ENCODE measurements around the gene CRNKL1.

Gene CRNKL1

DNA sequence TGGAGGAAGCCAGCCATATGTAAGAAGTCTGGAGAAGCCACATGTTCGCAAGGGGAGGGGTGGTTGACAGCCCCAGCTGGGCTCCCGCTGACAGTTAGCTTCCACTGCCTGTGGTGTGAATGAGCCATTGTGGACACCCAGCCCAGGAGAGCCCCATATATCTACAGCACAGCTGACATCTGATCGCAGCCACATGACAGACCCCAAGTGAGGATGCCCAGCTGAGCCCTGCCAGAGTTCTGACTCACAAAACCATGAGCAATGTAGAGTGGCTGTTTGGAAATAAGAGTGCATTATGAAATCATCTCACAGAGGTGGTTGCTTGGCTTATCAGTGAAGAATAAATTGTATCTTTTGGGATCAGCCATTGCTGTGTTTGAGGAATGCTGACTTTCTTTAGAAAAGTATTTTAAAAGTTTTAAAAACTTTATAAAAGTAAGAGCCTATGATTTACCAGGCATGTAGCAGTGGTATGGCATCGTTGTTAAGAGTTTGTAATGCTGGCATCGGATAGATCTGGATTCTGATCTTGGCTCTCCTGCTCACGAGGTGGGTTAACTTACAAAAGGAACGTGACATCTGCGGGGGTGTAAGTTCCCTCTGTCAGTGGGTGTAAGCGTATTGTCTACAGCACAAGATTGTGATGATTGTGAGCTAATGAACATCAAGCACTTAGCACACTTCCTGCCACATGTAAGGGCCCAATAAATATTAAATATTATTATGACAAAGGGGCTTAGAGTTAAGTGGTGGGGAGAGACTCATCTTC lies 24.2 kb upstream of the CRNKL1 start:
- Histone ChIP-seq H3K79me2 (no peaks in the 10 kb centered on the region), H3K4me1 (no peaks in the 10 kb centered on the region), H2AFZ (no peak overlapping the region), H3K9ac (no peak overlapping the region), H3K36me3 (ENCODE audit: control insufficient read depth, insufficient read depth, low read length) (no peaks in the 10 kb centered on the region), H3K9me3 (ENCODE audit: control insufficient read depth, low read length) (no peaks in the 10 kb centered on the region), H3K27ac (no peak overlapping the region), H3K27me3 (ENCODE audit: control insufficient read depth, insufficient read depth, low read length) (no peaks in the 10 kb centered on the region), H3K4me2 (ENCODE audit: low read length) (no peak overlapping the region), H3K4me3 (ENCODE audit: low read depth, low read length) (no peak overlapping the region)
- TF ChIP-seq, protein P1, sequence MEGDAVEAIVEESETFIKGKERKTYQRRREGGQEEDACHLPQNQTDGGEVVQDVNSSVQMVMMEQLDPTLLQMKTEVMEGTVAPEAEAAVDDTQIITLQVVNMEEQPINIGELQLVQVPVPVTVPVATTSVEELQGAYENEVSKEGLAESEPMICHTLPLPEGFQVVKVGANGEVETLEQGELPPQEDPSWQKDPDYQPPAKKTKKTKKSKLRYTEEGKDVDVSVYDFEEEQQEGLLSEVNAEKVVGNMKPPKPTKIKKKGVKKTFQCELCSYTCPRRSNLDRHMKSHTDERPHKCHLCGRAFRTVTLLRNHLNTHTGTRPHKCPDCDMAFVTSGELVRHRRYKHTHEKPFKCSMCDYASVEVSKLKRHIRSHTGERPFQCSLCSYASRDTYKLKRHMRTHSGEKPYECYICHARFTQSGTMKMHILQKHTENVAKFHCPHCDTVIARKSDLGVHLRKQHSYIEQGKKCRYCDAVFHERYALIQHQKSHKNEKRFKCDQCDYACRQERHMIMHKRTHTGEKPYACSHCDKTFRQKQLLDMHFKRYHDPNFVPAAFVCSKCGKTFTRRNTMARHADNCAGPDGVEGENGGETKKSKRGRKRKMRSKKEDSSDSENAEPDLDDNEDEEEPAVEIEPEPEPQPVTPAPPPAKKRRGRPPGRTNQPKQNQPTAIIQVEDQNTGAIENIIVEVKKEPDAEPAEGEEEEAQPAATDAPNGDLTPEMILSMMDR (IDR thresholded peaks at IDR 0.05) = no peak

DNA sequence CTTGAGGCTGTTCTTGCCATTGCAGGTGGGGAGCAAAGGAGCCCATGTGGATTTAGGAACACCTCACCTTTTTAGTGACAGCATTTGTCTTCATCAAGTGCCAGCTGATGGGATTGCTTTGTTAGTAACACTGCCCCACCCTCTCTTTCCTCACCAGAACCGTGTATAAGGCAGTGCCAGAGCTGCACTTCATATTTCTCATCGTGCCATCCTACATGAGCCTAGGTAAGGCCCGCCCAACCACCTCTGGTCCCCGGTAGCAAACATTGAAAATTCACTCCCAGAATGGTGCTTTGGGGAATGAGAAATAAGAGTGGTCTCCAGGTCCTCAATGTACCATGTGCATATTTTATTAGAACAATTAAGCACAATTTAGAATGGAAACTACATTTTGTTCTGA lies 22.8 kb upstream of the CRNKL1 start:
- Histone ChIP-seq H3K27me3 (ENCODE audit: control insufficient read depth, insufficient read depth, low read length) (no peaks in the 10 kb centered on the region), H2AFZ (no peak overlapping the region), H3K4me2 (ENCODE audit: low read length) (no peak overlapping the region), H3K79me2 (no peaks in the 10 kb centered on the region), H3K9me3 (ENCODE audit: control insufficient read depth, low read length) (no peaks in the 10 kb centered on the region), H3K36me3 (ENCODE audit: control insufficient read depth, insufficient read depth, low read length) (no peaks in the 10 kb centered on the region), H3K4me1 (no peaks in the 10 kb centered on the region), H3K27ac (no peak overlapping the region), H3K4me3 (ENCODE audit: low read depth, low read length) (no peak overlapping the region), H3K9ac (no peak overlapping the region)
- TF ChIP-seq, protein P1 (IDR thresholded peaks at IDR 0.05) = no peak

DNA sequence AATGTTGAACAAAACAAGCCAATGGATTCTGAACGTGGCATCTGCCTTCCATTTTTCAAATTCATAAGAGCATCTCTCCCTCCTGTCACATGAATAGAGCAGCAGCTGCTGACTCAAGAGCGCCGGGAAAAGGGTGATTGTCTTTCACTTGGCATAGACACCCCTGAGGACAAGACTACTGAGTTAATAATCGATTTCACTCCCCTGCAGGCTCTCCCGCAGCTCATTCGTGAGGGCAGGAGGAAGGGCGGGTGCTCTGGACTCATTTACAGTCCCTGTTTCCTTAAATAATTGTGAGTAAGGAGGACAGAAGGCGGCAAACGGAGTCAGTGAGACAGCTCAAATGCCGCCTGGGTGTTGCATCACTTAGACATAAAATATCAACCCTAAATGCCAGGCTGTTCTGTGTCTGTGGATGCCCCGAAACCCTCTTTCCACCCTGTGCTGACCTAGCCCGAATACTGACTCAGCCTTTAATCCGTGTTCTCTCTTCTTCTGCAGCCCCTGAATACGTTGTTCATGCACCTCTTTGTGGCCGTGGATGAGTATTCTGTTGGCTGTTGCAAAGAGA lies 21.6 kb upstream of the CRNKL1 start:
- H3K4me3 ChIP-seq (ENCODE audit: low read depth, low read length) = no peak overlapping the region

DNA sequence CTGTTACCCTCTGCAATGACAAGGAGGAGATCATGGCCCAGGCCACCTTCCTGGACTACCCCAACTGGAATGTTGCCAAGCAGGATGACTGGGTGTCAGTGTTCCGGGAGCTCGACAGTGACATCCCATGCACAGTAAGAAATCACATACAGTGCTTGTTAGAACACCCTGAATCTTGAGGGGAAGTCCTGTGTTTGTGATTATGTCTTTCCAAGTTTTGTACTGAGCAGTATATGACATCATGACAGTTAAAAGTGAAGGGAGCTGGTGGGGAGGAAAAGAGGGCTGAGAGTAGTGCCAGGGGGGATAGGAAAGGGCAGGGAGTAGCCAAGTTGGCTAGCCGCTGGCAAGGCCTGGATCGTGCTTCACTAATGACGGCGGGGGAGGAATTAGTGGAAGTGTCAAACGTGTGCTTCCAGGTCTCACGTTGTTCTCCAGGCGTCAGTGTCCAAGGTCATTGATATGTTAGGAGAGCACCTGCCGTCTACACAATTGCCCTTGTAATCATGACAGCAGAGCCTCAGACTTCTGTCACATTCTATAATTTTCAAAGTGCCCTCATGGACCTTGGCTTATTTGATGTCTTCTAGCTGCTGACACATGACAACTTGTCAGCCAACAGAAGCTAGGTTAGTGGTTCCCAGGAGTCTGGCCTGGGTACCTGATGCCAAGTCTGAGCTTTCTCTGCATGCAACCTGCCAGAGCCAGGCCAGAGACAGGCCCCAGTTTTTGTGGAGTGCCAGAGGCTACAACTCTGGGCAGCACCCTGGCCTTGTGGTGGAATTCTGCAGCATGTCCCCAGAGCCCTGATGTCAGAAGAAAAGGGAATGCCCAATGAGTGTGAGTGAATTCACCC lies 18.8 kb upstream of the CRNKL1 start:
- Histone ChIP-seq H3K79me2 (no peaks in the 10 kb centered on the region), H2AFZ (no peak overlapping the region), H3K4me3 (ENCODE audit: low read depth, low read length) (no peak overlapping the region), H3K27ac (no peak overlapping the region), H3K36me3 (ENCODE audit: control insufficient read depth, insufficient read depth, low read length) (no peaks in the 10 kb centered on the region), H3K9me3 (ENCODE audit: control insufficient read depth, low read length) (no peaks in the 10 kb centered on the region), H3K9ac (no peak overlapping the region), H3K4me2 (ENCODE audit: low read length) (no peak overlapping the region), H3K27me3 (ENCODE audit: control insufficient read depth, insufficient read depth, low read length) (no peaks in the 10 kb centered on the region), H3K4me1 (no peaks in the 10 kb centered on the region)
- TF ChIP-seq, protein P1 (IDR thresholded peaks at IDR 0.05) = no peak

More for the DNA sequence above, 21.6 kb upstream of the CRNKL1 start:
- no peaks in the 10 kb centered on the region for H3K4me1 ChIP-seq
- no peak overlapping the region for H3K9ac ChIP-seq
- TF ChIP-seq, protein P1 (IDR thresholded peaks at IDR 0.05) = no peak
- H3K4me2 ChIP-seq (ENCODE audit: low read length) = no peak overlapping the region
- no peaks in the 10 kb centered on the region for H3K9me3 ChIP-seq (ENCODE audit: control insufficient read depth, low read length)
- no peaks in the 10 kb centered on the region for H3K27me3 ChIP-seq (ENCODE audit: control insufficient read depth, insufficient read depth, low read length)
- H3K27ac ChIP-seq = no peak overlapping the region
- no peaks in the 10 kb centered on the region for H3K79me2 ChIP-seq
- H2AFZ ChIP-seq = no peak overlapping the region
- H3K36me3 ChIP-seq (ENCODE audit: control insufficient read depth, insufficient read depth, low read length) = no peaks in the 10 kb centered on the region
